GM12878 (cell line): ENCODE measurements around the gene DHX32. TPM values are rescaled to one million over a fixed set of nuclear protein-coding genes. Genes with fewer than 3 reads are reported as not detected.

ENCODE experiments used
- CBX5 ChIP-seq: sonication (generic); IDR thresholded peaks from 2 replicates; pipeline ENCODE4 v1.6.1; 2016; ENCODE audit warnings: low read depth, moderate library complexity, mild to moderate bottlenecking, inconsistent platforms
- EED ChIP-seq: sonication (generic); IDR thresholded peaks from 2 replicates; pipeline ENCODE4 v1.6.1; 2016; ENCODE audit warnings: antibody characterized with exemption, low read depth
- ELK1 ChIP-seq: IDR thresholded peaks from 2 replicates; pipeline ENCODE4 v1.6.1; 2012; ENCODE audit warnings: low read depth, low read length, improper control_type of control experiment
- FOS ChIP-seq: IDR thresholded peaks from 3 replicates; pipeline ENCODE4 v1.6.1; 2011; ENCODE audit warnings: borderline replicate concordance; ENCODE audit not compliant: insufficient read length; ENCODE audit errors: extremely low read depth
- JUNB ChIP-seq: IDR thresholded peaks from 2 replicates; pipeline ENCODE4 v1.6.1; 2016; ENCODE audit warnings: antibody characterized with exemption, mild to moderate bottlenecking
- RFX5 ChIP-seq: IDR thresholded peaks from 2 replicates; pipeline ENCODE4 v1.6.1; 2011; ENCODE audit warnings: low read depth, low read length, improper control_type of control experiment
- SIN3A ChIP-seq: IDR thresholded peaks from 2 replicates; pipeline ENCODE4 v1.6.1; 2012; ENCODE audit warnings: low read depth, low read length, improper control_type of control experiment
- SIX5 ChIP-seq: IDR thresholded peaks from 2 replicates; pipeline ENCODE4 v1.6.1; 2011; ENCODE audit warnings: mild to moderate bottlenecking, low read depth, low read length, moderate library complexity; ENCODE audit not compliant: severe bottlenecking
- SMAD1 ChIP-seq: fragments of 450-650 bp; IDR thresholded peaks from 2 replicates; pipeline ENCODE4 v1.6.1; 2018; ENCODE audit warnings: mild to moderate bottlenecking, low read depth; ENCODE audit not compliant: partially characterized antibody
- SRF ChIP-seq, 2 experiments: IDR thresholded peaks; 2 replicates each; pipeline ENCODE4 v1.6.1; 2011; ENCODE audit warnings: low read depth in 2 of 2, low read length in 2 of 2, mild to moderate bottlenecking in 1 of 2, moderate library complexity in 1 of 2
- TCF3 ChIP-seq: IDR thresholded peaks from 2 replicates; pipeline ENCODE4 v1.6.1; 2012; ENCODE audit warnings: low read depth, mild to moderate bottlenecking, low read length, borderline replicate concordance; ENCODE audit not compliant: insufficient read depth
- WRNIP1 ChIP-seq: IDR thresholded peaks from 2 replicates; pipeline ENCODE4 v1.6.1; 2011; ENCODE audit warnings: low read depth, low read length, improper control_type of control experiment, borderline replicate concordance
- ZNF24 ChIP-seq: fragments of 450-650 bp; IDR thresholded peaks from 2 replicates; pipeline ENCODE4 v1.6.1; 2017; ENCODE audit warnings: antibody characterized with exemption, mild to moderate bottlenecking
- polyA plus RNA-seq, 11 experiments: library from polyadenylated mRNA; depleted of rRNA in 4 of 11; unstranded in 6 of 11; stranded (reverse) in 5 of 11; fragments of >200 nt; fragmentation: Nextera tagmentation in 4 of 11; fragmentation: Illumina TruSeq in 1 of 11; extraction: Ambion mirVana in 4 of 11; extraction: Trizol in 1 of 11; gene quantifications; 1 replicate in 1 of 11; 2 replicates in 10 of 11; pipeline versions ENCODE4 v1.2.1 to v1.2.3, GENCODE V29; 2011 to 2016; ENCODE audit warnings: inconsistent platforms in 2 of 11, missing spikeins in 2 of 11, low read depth in 1 of 11
- total RNA-seq, 4 experiments: library from RNA; depleted of rRNA in 3 of 4; stranded (reverse); fragments of >200 nt in 3 of 4; fragmentation: Illumina TruSeq in 1 of 4; extraction: Trizol in 1 of 4; gene quantifications; 2 replicates each; pipeline versions ENCODE4 v1.2.1 to v1.2.3, GENCODE V29; 2013 to 2021
- TF ChIP-seq, protein P1 (sequence below): fragments of 450-650 bp; formaldehyde crosslinking; IDR thresholded peaks from 2 replicates; pipeline ENCODE4 v1.5.0; 2022; ENCODE audit warnings: mild to moderate bottlenecking, missing genetic modification characterization
- TF ChIP-seq, protein P2 (sequence below): fragments of 450-650 bp; IDR thresholded peaks from 2 replicates; pipeline ENCODE4 v1.6.1; 2016; ENCODE audit warnings: mild to moderate bottlenecking
- TF ChIP-seq, protein P3 (sequence below): fragments of 450-650 bp; IDR thresholded peaks from 2 replicates; pipeline ENCODE4 v1.6.1; 2017; ENCODE audit warnings: low read depth, mild to moderate bottlenecking, moderate library complexity
- TF ChIP-seq, protein P4 (sequence below): fragments of 450-650 bp; IDR thresholded peaks from 2 replicates; pipeline ENCODE4 v1.6.1; 2017; ENCODE audit warnings: antibody characterized with exemption, mild to moderate bottlenecking, moderate library complexity

DHX32 gene
- total and polyA plus RNA-seq, 10 of the 15 experiments (the other 5 are each of a cell fraction or from before 2014, with no cell fraction given), result 5.4 to 21.0 (median 16.0) TPM

GRCh38 chr10:125822878-125823662 lies 58.0 kb downstream of the DHX32 start, which contains the start of the genes BCCIP and UROS (continued):
- TF ChIP-seq, protein P1, sequence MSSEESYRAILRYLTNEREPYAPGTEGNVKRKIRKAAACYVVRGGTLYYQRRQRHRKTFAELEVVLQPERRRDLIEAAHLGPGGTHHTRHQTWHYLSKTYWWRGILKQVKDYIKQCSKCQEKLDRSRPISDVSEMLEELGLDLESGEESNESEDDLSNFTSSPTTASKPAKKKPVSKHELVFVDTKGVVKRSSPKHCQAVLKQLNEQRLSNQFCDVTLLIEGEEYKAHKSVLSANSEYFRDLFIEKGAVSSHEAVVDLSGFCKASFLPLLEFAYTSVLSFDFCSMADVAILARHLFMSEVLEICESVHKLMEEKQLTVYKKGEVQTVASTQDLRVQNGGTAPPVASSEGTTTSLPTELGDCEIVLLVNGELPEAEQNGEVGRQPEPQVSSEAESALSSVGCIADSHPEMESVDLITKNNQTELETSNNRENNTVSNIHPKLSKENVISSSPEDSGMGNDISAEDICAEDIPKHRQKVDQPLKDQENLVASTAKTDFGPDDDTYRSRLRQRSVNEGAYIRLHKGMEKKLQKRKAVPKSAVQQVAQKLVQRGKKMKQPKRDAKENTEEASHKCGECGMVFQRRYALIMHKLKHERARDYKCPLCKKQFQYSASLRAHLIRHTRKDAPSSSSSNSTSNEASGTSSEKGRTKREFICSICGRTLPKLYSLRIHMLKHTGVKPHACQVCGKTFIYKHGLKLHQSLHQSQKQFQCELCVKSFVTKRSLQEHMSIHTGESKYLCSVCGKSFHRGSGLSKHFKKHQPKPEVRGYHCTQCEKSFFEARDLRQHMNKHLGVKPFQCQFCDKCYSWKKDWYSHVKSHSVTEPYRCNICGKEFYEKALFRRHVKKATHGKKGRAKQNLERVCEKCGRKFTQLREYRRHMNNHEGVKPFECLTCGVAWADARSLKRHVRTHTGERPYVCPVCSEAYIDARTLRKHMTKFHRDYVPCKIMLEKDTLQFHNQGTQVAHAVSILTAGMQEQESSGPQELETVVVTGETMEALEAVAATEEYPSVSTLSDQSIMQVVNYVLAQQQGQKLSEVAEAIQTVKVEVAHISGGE, result no peak
- peak; percentile 78 for TF ChIP-seq SIN3A
- TF ChIP-seq, protein P2, sequence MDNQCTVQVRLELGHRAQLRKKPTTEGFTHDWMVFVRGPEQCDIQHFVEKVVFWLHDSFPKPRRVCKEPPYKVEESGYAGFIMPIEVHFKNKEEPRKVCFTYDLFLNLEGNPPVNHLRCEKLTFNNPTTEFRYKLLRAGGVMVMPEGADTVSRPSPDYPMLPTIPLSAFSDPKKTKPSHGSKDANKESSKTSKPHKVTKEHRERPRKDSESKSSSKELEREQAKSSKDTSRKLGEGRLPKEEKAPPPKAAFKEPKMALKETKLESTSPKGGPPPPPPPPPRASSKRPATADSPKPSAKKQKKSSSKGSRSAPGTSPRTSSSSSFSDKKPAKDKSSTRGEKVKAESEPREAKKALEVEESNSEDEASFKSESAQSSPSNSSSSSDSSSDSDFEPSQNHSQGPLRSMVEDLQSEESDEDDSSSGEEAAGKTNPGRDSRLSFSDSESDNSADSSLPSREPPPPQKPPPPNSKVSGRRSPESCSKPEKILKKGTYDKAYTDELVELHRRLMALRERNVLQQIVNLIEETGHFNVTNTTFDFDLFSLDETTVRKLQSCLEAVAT, result peak; percentile 93
- TF ChIP-seq CBX5, result no peak
- TF ChIP-seq TCF3, result no peak
- TF ChIP-seq WRNIP1, result peak; percentile 67; the same call in 1 of the 2 replicates
- TF ChIP-seq ELK1, result no peak
- no peak for TF ChIP-seq EED
- TF ChIP-seq FOS, result no peak
- TF ChIP-seq, protein P3, sequence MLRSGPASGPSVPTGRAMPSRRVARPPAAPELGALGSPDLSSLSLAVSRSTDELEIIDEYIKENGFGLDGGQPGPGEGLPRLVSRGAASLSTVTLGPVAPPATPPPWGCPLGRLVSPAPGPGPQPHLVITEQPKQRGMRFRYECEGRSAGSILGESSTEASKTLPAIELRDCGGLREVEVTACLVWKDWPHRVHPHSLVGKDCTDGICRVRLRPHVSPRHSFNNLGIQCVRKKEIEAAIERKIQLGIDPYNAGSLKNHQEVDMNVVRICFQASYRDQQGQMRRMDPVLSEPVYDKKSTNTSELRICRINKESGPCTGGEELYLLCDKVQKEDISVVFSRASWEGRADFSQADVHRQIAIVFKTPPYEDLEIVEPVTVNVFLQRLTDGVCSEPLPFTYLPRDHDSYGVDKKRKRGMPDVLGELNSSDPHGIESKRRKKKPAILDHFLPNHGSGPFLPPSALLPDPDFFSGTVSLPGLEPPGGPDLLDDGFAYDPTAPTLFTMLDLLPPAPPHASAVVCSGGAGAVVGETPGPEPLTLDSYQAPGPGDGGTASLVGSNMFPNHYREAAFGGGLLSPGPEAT, result peak; percentile 96
- TF ChIP-seq ZNF24, result no peak
- TF ChIP-seq RFX5, result no peak
- TF ChIP-seq SIX5, result peak; percentile 42
- TF ChIP-seq JUNB, result no peak
- TF ChIP-seq, protein P4, sequence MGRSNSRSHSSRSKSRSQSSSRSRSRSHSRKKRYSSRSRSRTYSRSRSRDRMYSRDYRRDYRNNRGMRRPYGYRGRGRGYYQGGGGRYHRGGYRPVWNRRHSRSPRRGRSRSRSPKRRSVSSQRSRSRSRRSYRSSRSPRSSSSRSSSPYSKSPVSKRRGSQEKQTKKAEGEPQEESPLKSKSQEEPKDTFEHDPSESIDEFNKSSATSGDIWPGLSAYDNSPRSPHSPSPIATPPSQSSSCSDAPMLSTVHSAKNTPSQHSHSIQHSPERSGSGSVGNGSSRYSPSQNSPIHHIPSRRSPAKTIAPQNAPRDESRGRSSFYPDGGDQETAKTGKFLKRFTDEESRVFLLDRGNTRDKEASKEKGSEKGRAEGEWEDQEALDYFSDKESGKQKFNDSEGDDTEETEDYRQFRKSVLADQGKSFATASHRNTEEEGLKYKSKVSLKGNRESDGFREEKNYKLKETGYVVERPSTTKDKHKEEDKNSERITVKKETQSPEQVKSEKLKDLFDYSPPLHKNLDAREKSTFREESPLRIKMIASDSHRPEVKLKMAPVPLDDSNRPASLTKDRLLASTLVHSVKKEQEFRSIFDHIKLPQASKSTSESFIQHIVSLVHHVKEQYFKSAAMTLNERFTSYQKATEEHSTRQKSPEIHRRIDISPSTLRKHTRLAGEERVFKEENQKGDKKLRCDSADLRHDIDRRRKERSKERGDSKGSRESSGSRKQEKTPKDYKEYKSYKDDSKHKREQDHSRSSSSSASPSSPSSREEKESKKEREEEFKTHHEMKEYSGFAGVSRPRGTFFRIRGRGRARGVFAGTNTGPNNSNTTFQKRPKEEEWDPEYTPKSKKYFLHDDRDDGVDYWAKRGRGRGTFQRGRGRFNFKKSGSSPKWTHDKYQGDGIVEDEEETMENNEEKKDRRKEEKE, result peak; percentile 99
- TF ChIP-seq SRF (IDR thresholded peaks at IDR 0.05; ENCODE audit: low read depth in 2 of 2, low read length in 2 of 2), result no peak
- no peak for TF ChIP-seq SMAD1
